Coronary artery (tissue), 2 donors: ENCODE data around the gene LRRC1.

Source experiments
- DNase-seq: peaks from one replicate; pipeline ENCODE4 v3.0.0-alpha.2; 2017; ENCODE audit warnings: low spot score
- H3K27ac ChIP-seq, 2 donors: fragments of 200-600 bp; sonication (generic); one replicate each; pipeline ENCODE4 v1.5.1; 2016 to 2019
- H3K4me3 ChIP-seq: fragments of 200-600 bp; sonication (generic); 2 replicates; pipeline ENCODE4 v1.5.1; 2016; ENCODE audit warnings: mild to moderate bottlenecking, moderate library complexity
- CTCF ChIP-seq: fragments of 200-600 bp; sonication (generic); IDR thresholded peaks from one replicate; pipeline ENCODE4 v1.5.1; 2019; ENCODE audit warnings: antibody characterized with exemption

Gene LRRC1

GRCh38 chr6:53831081-53831869 is 36.5 kb downstream of the LRRC1 start:
- H3K27ac ChIP-seq: no peak overlapping the region
- no peak for DNase-seq
- no peak for TF ChIP-seq CTCF
- no peak overlapping the region for H3K4me3 ChIP-seq

- Histone ChIP-seq H3K27ac (no peak overlapping the region), H3K4me3 (no peak overlapping the region)
- TF ChIP-seq CTCF: no peak
- no peak for DNase-seq
Observed at GRCh38 chr6:53831936-53832660, 37.3 kb downstream of the LRRC1 start.

- Histone ChIP-seq H3K27ac (no peak overlapping the region), H3K4me3 (no peak overlapping the region)
- no peak for TF ChIP-seq CTCF
- DNase-seq: no peak
Observed at GRCh38 chr6:53833155-53833554, 38.4 kb downstream of the LRRC1 start.

GRCh38 chr6:53834132-53834531 is 39.3 kb downstream of the LRRC1 start:
- H3K4me3 ChIP-seq: no peak overlapping the region
- no peak overlapping the region for H3K27ac ChIP-seq
- no peak for DNase-seq
- no peak for TF ChIP-seq CTCF

GRCh38 chr6:53837865-53838769 is 43.3 kb downstream of the LRRC1 start:
- Histone ChIP-seq H3K27ac (no peak overlapping the region), H3K4me3 (no peak overlapping the region)
- TF ChIP-seq CTCF: no peak
- DNase-seq: no peak

- TF ChIP-seq CTCF: no peak
- Histone ChIP-seq H3K27ac (no peak overlapping the region), H3K4me3 (no peak overlapping the region)
Observed at GRCh38 chr6:53840027-53840426, 45.2 kb downstream of the LRRC1 start.

More at GRCh38 chr6:53840027-53840426, 45.2 kb downstream of the LRRC1 start:
- DNase-seq: no peak
